ENCODE measurements around the gene NFATC3.

The NFATC3 gene

GRCh38 chr16:68078701-68079375 lies 6.3 kb upstream of the NFATC3 start:
- no peak for TF ChIP-seq CTCF (IDR thresholded peaks at IDR 0.05; ENCODE audit: insufficient read depth, low read depth, low read length, missing control alignments)
- DNase-seq (ENCODE audit: low read depth), result no peak
- H3K4me3 ChIP-seq (ENCODE audit: low read length), result no peak overlapping the region

GRCh38 chr16:68079376-68079625 lies 5.9 kb upstream of the NFATC3 start:
- TF ChIP-seq CTCF (IDR thresholded peaks at IDR 0.05; ENCODE audit: insufficient read depth, low read depth, low read length, missing control alignments), result no peak
- H3K4me3 ChIP-seq (ENCODE audit: low read length), result no peak overlapping the region

GRCh38 chr16:68079626-68080344 lies 5.4 kb upstream of the NFATC3 start:
- no peak for DNase-seq (ENCODE audit: low read depth)
- no peak for TF ChIP-seq CTCF (IDR thresholded peaks at IDR 0.05; ENCODE audit: insufficient read depth, low read depth, low read length, missing control alignments)
- H3K4me3 ChIP-seq (ENCODE audit: low read length), result no peak overlapping the region

More at GRCh38 chr16:68079376-68079625, 5.9 kb upstream of the NFATC3 start:
- no peak for DNase-seq (ENCODE audit: low read depth)

- DNase-seq (ENCODE audit: low read depth), result no peak
- no peak for TF ChIP-seq CTCF (IDR thresholded peaks at IDR 0.05; ENCODE audit: insufficient read depth, low read depth, low read length, missing control alignments)
- no peak overlapping the region for H3K4me3 ChIP-seq (ENCODE audit: low read length)
These were observed 3.1 kb upstream of the NFATC3 start for GRCh38 chr16:68081861-68082628.

GRCh38 chr16:68082629-68083238 lies 2.4 kb upstream of the NFATC3 start:
- no peak for TF ChIP-seq CTCF (IDR thresholded peaks at IDR 0.05; ENCODE audit: insufficient read depth, low read depth, low read length, missing control alignments)
- no peak for DNase-seq (ENCODE audit: low read depth)
- no peak overlapping the region for H3K4me3 ChIP-seq (ENCODE audit: low read length)

- no peak overlapping the region for H3K4me3 ChIP-seq (ENCODE audit: low read length)
- TF ChIP-seq CTCF (IDR thresholded peaks at IDR 0.05; ENCODE audit: insufficient read depth, low read depth, low read length, missing control alignments), result no peak
- no peak for DNase-seq (ENCODE audit: low read depth)
These were observed 1.9 kb upstream of the NFATC3 start for GRCh38 chr16:68083239-68083781.

Data from epithelial cell of esophagus (primary cell).